ENCODE results near the gene IQSEC2. TPM values are rescaled to one million over a fixed set of nuclear protein-coding genes. Genes with fewer than 3 reads are reported as not detected.

The IQSEC2 gene
- total RNA-seq (2021) (22.0 to 48.2 TPM (median 23.3 TPM) in 3 replicates), Bru-seq, nascent RNA (percentile 57 among the genes with signal in this experiment)
- long read RNA-seq, experiment 1, full-length matches to known transcripts: 3 of 38 reads
- long read RNA-seq, experiment 1, partial matches to known transcripts: 7 of 38 reads
- long read RNA-seq, experiment 1, other reads (novel, unspliced or antisense): 28 of 38 reads
- long read RNA-seq, experiment 2, full-length matches to known transcripts: 2 of 20 reads
- long read RNA-seq, experiment 2, partial matches to known transcripts: 7 of 20 reads
- long read RNA-seq, experiment 2, other reads (novel, unspliced or antisense): 11 of 20 reads
- long read RNA-seq, experiment 3: 0 reads

- H3K4me3 Mint-ChIP-seq: no peak within 1 kb of the TSS
- peaks cover 23% of the 10 kb centered on the region for H3K4me1 Mint-ChIP-seq
- peak; percentile 67 for ATAC-seq
- CTCF ChIA-PET: interaction anchor here (1.0 to 5.4 kb wide), 6 partner anchors 13 to 200 kb away, joined by 5 to 40 read pairs (median 9); no protein-coding TSS in a partner anchor
- H3K36me3 Mint-ChIP-seq: no peaks in the 10 kb centered on the region
- peak within 1 kb of the TSS; percentile 41; the same call in 1 of the 2 replicates for H3K27ac Mint-ChIP-seq
- H3K9me3 Mint-ChIP-seq: no peaks in the 10 kb centered on the region
- no peak for TF ChIP-seq CREM (CRISPR knock-in tag; IDR thresholded peaks at IDR 0.05)
- TF ChIP-seq HMGA2 (CRISPR knock-in tag; IDR thresholded peaks at IDR 0.05): no peak
- peak; percentile 76; the same call in 1 of the 2 replicates for TF ChIP-seq ZNF263 (CRISPR knock-in tag; IDR thresholded peaks at IDR 0.05; ENCODE audit: low read depth)
- no peaks in the 10 kb centered on the region for H3K27me3 Mint-ChIP-seq (ENCODE audit: low read depth)
- POLR2A ChIA-PET: interaction anchor here (1.0 kb wide), 1 partner anchor 56 kb away, joined by 3 read pairs; the partner anchor contains the start of gene KDM5C
- peak; percentile 61 for DNase-seq (ENCODE audit: low spot score)
Observed at GRCh38 chrX:53281321-53281822, at the start of gene IQSEC2. TSS of gene IQSEC2 (minus strand) at chrX:53281584.

GRCh38 chrX:53330331-53330730 lies 48.9 kb upstream of the IQSEC2 start:
- Mint-ChIP-seq H3K36me3 (no peaks in the 10 kb centered on the region), H3K27ac (no peak overlapping the region), H3K4me3 (no peak overlapping the region), H3K4me1 (peaks cover 30% of the 10 kb centered on the region), H3K27me3 (ENCODE audit: low read depth) (peaks cover 5% of the 10 kb centered on the region), H3K9me3 (no peaks in the 10 kb centered on the region)
- TF ChIP-seq SOX15 (CRISPR knock-in tag; IDR thresholded peaks at IDR 0.05) (no peak), NFE2L1 (CRISPR knock-in tag; IDR thresholded peaks at IDR 0.05) (no peak), AFF4 (CRISPR knock-in tag; IDR thresholded peaks at IDR 0.05; ENCODE audit: borderline replicate concordance) (no peak), ZNF219 (CRISPR knock-in tag; IDR thresholded peaks at IDR 0.05; ENCODE audit: borderline replicate concordance) (no peak), ETV6 (CRISPR knock-in tag; IDR thresholded peaks at IDR 0.05) (no peak), PRRX2 (CRISPR knock-in tag; IDR thresholded peaks at IDR 0.05) (no peak), ZNF425 (CRISPR knock-in tag; conservative IDR thresholded peaks at IDR 0.05) (no peak), TCF7 (CRISPR knock-in tag; IDR thresholded peaks at IDR 0.05; ENCODE audit: low read depth) (no peak)
- CTCF ChIA-PET: interaction anchor here (1.0 to 7.8 kb wide), 4 partner anchors 12 to 106 kb away, joined by 3 to 81 read pairs (median 10); no protein-coding TSS in a partner anchor
- POLR2A ChIA-PET: no interaction called here
- DNase-seq (ENCODE audit: low spot score) (no peak), ATAC-seq (no peak)

- Mint-ChIP-seq H3K27ac (no peak overlapping the region), H3K9me3 (0 out of 2 replicates have a peak, but pooled peaks cover 4% of the 10 kb centered on the region), H3K4me3 (no peak overlapping the region), H3K27me3 (ENCODE audit: low read depth) (peaks cover 14% of the 10 kb centered on the region), H3K36me3 (no peaks in the 10 kb centered on the region; the same call in 1 of the 2 replicates), H3K4me1 (peaks cover 44% of the 10 kb centered on the region)
- POLR2A ChIA-PET: no interaction called here
- no peak for ATAC-seq
- no peak for DNase-seq (ENCODE audit: low spot score)
- CTCF ChIA-PET: no interaction called here
- TF ChIP-seq HMGXB4 (CRISPR knock-in tag; IDR thresholded peaks at IDR 0.05) (no peak), SMAD3 (CRISPR knock-in tag; IDR thresholded peaks at IDR 0.05; ENCODE audit: borderline replicate concordance) (no peak), NFE2L1 (CRISPR knock-in tag; IDR thresholded peaks at IDR 0.05) (no peak), ZNF416 (CRISPR knock-in tag; IDR thresholded peaks at IDR 0.05) (no peak), NR3C1 (CRISPR knock-in tag; conservative IDR thresholded peaks at IDR 0.05; ENCODE audit: low read depth) (no peak), ATF6 (CRISPR knock-in tag; IDR thresholded peaks at IDR 0.05) (no peak), FOXP4 (CRISPR knock-in tag; IDR thresholded peaks at IDR 0.05) (no peak), ZNF317 (CRISPR knock-in tag; IDR thresholded peaks at IDR 0.05; ENCODE audit: borderline replicate concordance, low read depth) (no peak), ZNF671 (CRISPR knock-in tag; IDR thresholded peaks at IDR 0.05) (no peak)
Observed at GRCh38 chrX:53324803-53325202, 43.4 kb upstream of the IQSEC2 start.
